K562 (cell line): Measurements from ENCODE around the gene EXOC3L1. TPM values are rescaled to one million over a fixed set of nuclear protein-coding genes. Genes with fewer than 3 reads are reported as not detected.

Experiments used
- ARID3A ChIP-seq: IDR thresholded peaks from 2 replicates; pipeline ENCODE4 v1.6.1; 2012; ENCODE audit warnings: low read depth, low read length, improper control_type of control experiment, borderline replicate concordance
- ATF4 ChIP-seq: fragments of 450-650 bp; formaldehyde crosslinking; IDR thresholded peaks from 2 replicates; pipeline ENCODE4 v1.4.0; 2022; ENCODE audit warnings: mild to moderate bottlenecking, moderate library complexity
- BHLHE40 ChIP-seq: IDR thresholded peaks from 2 replicates; pipeline ENCODE4 v1.6.1; 2011; ENCODE audit warnings: low read length, improper control_type of control experiment
- GATAD2A ChIP-seq: fragments of 450-650 bp; IDR thresholded peaks from 2 replicates; pipeline ENCODE4 v1.6.1; 2017
- HDAC6 ChIP-seq: IDR thresholded peaks from 2 replicates; pipeline ENCODE4 v1.6.1; 2012; ENCODE audit warnings: low read depth, mild to moderate bottlenecking, control low read depth, inconsistent platforms, low read length, moderate library complexity
- HLTF ChIP-seq: fragments of 450-650 bp; IDR thresholded peaks from 2 replicates; pipeline ENCODE4 v1.6.1; 2016
- MEIS2 ChIP-seq: fragments of 450-650 bp; IDR thresholded peaks from 2 replicates; pipeline ENCODE4 v1.6.1; 2014; ENCODE audit warnings: mild to moderate bottlenecking; ENCODE audit not compliant: partially characterized antibody
- RB1 ChIP-seq: fragments of 450-650 bp; IDR thresholded peaks from 2 replicates; pipeline ENCODE4 v1.6.1; 2017; ENCODE audit warnings: low read depth, mild to moderate bottlenecking
- RHOXF2B ChIP-seq: fragments of 250-450 bp; sonication (Bioruptor Pico); conservative IDR thresholded peaks from 2 replicates; pipeline ENCODE4 v1.5.1; 2021
- SNRNP70 ChIP-seq: fragments of 200-400 bp; formaldehyde crosslinking; optimal IDR thresholded peaks from 2 replicates; pipeline ENCODE3; 2017; ENCODE audit warnings: low read depth, low read length
- TRIM24 ChIP-seq, 2 experiments: fragments of 450-650 bp; IDR thresholded peaks; 2 replicates each; pipeline ENCODE4 v1.6.1; 2016
- TRIM28 ChIP-seq: fragments of 450-650 bp; IDR thresholded peaks from 2 replicates; pipeline ENCODE4 v1.6.1; 2017
- ZBTB17 ChIP-seq: fragments of 450-650 bp; formaldehyde crosslinking; IDR thresholded peaks from 2 replicates; pipeline ENCODE4 v1.4.0; 2020; ENCODE audit warnings: mild to moderate bottlenecking
- ZNF407 ChIP-seq: fragments of 450-650 bp; IDR thresholded peaks from 2 replicates; pipeline ENCODE4 v1.6.1; 2016; ENCODE audit warnings: low read depth
- ZNF41 ChIP-seq: fragments of 250-450 bp; sonication (Bioruptor Pico); conservative IDR thresholded peaks from 2 replicates; pipeline ENCODE4 v1.4.0; 2020; ENCODE audit warnings: mild to moderate bottlenecking
- ZSCAN32 ChIP-seq: fragments of 450-650 bp; formaldehyde crosslinking; IDR thresholded peaks from 2 replicates; pipeline ENCODE4 v1.4.0; 2020; ENCODE audit warnings: mild to moderate bottlenecking, moderate library complexity
- polyA plus RNA-seq, 8 experiments: library from polyadenylated mRNA; depleted of rRNA in 4 of 8; stranded (reverse) in 5 of 8; unstranded in 3 of 8; fragments of >200 nt; fragmentation: Nextera tagmentation in 2 of 8; fragmentation: Illumina TruSeq in 1 of 8; extraction: Ambion mirVana in 2 of 8; extraction: Trizol in 1 of 8; gene quantifications; 2 replicates each; pipeline versions ENCODE4 v1.2.1 to v1.2.3, GENCODE V29; 2011 to 2014; ENCODE audit warnings: inconsistent platforms in 1 of 8, missing spikeins in 1 of 8
- total RNA-seq, 7 experiments: library from RNA; depleted of rRNA in 6 of 7; stranded (reverse); fragments of >200 nt in 6 of 7; fragmentation: Illumina TruSeq in 2 of 7; extraction: Trizol in 2 of 7; gene quantifications; 2 replicates each; pipeline versions ENCODE4 v1.2.1 to v1.2.3, GENCODE V29; 2011 to 2021; ENCODE audit warnings: low replicate concordance in 1 of 7
- TF ChIP-seq, protein P1 (sequence below), 2 experiments: IDR thresholded peaks; 2 replicates each; pipeline ENCODE4 v1.6.1; 2012; ENCODE audit warnings: improper control_type of control experiment in 2 of 2, low read depth in 2 of 2, low read length in 2 of 2, borderline replicate concordance in 1 of 2

EXOC3L1 gene
- total and polyA plus RNA-seq, 9 of the 15 experiments (the other 6 are each of a cell fraction or from before 2014, with no cell fraction given), result 0.08 TPM; not detected in 8

- TF ChIP-seq ZNF407, result no peak
- TF ChIP-seq GATAD2A, result peak; percentile 50; the same call in 1 of the 2 replicates
- TF ChIP-seq TRIM28, result no peak
- TF ChIP-seq ZNF41 (CRISPR knock-in tag), result no peak
- no peak for TF ChIP-seq MEIS2
- no peak for TF ChIP-seq SNRNP70
- TF ChIP-seq, protein P1, sequence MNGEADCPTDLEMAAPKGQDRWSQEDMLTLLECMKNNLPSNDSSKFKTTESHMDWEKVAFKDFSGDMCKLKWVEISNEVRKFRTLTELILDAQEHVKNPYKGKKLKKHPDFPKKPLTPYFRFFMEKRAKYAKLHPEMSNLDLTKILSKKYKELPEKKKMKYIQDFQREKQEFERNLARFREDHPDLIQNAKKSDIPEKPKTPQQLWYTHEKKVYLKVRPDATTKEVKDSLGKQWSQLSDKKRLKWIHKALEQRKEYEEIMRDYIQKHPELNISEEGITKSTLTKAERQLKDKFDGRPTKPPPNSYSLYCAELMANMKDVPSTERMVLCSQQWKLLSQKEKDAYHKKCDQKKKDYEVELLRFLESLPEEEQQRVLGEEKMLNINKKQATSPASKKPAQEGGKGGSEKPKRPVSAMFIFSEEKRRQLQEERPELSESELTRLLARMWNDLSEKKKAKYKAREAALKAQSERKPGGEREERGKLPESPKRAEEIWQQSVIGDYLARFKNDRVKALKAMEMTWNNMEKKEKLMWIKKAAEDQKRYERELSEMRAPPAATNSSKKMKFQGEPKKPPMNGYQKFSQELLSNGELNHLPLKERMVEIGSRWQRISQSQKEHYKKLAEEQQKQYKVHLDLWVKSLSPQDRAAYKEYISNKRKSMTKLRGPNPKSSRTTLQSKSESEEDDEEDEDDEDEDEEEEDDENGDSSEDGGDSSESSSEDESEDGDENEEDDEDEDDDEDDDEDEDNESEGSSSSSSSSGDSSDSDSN (IDR thresholded peaks at IDR 0.05; ENCODE audit: borderline replicate concordance in 1 of 2, low read depth in 2 of 2, low read length in 2 of 2), result no peak
- TF ChIP-seq TRIM24 (IDR thresholded peaks at IDR 0.05), result no peak
- TF ChIP-seq HLTF, result no peak
- no peak for TF ChIP-seq RHOXF2B
- TF ChIP-seq ATF4, result no peak
- no peak for TF ChIP-seq BHLHE40
- no peak for TF ChIP-seq HDAC6
- TF ChIP-seq RB1, result 0 out of 2 replicates have a peak, but pooled peaks have one; percentile 29
- peak; percentile 1; the same call in 1 of the 2 replicates for TF ChIP-seq ZSCAN32
- TF ChIP-seq ZBTB17 (CRISPR knock-in tag), result no peak
- no peak for TF ChIP-seq ARID3A
Measured at GRCh38 chr16:67169642-67170167, 20.2 kb downstream of the EXOC3L1 start (continued).
